D721Med (cell line): Measurements from ENCODE around the gene SCAMP2.

Experiments
- DNase-seq: peaks from one replicate; pipeline ENCODE4 v3.0.0; 2011; ENCODE audit warnings: low spot score; ENCODE audit not compliant: insufficient read length
- FAIRE-seq: peaks from 2 replicates; lab custom pipeline; 2011; peaks lifted over from hg19 to GRCh38; lab: Jason Lieb, UNC
- CTCF ChIP-seq: IDR thresholded peaks from 2 replicates; pipeline ENCODE4 v1.5.1; 2012; ENCODE audit warnings: mild to moderate bottlenecking, control low read depth; ENCODE audit not compliant: insufficient read depth; ENCODE audit errors: missing control alignments

Gene SCAMP2

DNA sequence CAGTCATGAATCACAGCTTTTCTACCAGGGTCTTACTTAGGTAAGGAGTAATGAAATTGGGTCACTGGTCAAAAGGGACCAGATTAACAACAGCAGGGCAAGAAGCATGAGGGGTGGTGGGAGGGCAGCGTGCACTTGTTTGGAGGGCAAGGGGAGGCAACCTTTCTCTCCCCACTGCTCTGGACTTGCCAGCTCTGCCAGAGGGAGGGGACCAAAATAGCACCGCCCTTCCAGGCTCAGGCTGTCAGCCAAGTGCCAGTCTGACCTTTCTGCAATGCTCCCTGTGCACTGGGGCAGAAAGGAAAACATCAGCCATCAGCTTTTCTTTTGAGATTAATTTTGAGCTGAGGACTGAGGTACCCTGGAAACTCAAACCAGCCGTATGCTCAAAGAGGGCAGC lies 25.7 kb downstream of the SCAMP2 start:
- FAIRE-seq (no peak), DNase-seq (no peak)
- TF ChIP-seq CTCF: no peak

- no peak for TF ChIP-seq CTCF
- FAIRE-seq: no peak
- no peak for DNase-seq
Observed at GRCh38 chr15:74845581-74845980, 27.6 kb downstream of the SCAMP2 start.

DNA sequence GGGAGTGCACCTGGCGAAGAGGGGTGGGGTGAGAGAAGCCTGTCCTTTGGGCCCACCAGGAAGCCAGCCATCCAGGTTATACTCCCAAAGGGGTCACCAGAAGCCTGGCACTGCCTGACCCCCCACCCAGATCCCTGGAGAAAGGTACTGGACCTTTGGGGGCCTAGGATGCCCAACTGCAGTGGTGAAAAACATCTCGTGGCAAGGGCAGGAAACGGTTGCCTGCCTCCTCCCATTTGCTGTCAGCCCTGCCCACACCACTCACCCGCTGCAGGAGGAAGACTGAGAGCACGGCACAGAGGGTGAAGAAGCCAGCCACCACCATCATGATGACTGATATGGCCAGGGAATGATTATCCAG lies 28.0 kb downstream of the SCAMP2 start:
- no peak for FAIRE-seq
- DNase-seq: no peak
- no peak for TF ChIP-seq CTCF

- DNase-seq: peak; percentile 85
- no peak for TF ChIP-seq CTCF
- no peak for FAIRE-seq
Observed at GRCh38 chr15:74844319-74845207, 28.6 kb downstream of the SCAMP2 start.

DNA sequence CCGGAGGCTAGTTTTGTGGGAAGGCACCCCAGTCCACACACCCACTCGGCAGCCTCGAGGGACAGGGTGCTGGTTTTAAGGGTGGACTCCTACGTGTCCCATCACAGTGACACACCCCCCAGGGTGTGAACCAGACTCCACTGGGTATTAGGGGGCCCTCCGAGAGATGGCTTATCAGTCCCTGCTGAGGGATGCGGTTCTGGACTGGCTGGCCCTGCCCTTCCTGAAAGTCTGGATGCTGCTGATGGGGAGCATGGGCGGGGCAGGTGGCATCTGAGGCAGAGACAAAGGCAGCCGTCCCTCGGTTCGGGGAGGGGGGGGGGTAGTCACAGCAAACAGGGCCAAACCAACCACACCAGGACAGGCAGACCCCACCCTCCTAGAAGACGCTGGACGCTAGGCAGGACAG lies 29.3 kb downstream of the SCAMP2 start:
- FAIRE-seq (no peak), DNase-seq (no peak)
- TF ChIP-seq CTCF: no peak

- FAIRE-seq (no peak), DNase-seq (no peak)
- TF ChIP-seq CTCF: no peak
Observed at GRCh38 chr15:74843445-74843828, 29.7 kb downstream of the SCAMP2 start.
